Keratinocyte (primary cell): ENCODE results near the gene NLRP9. TPM values are rescaled to one million over a fixed set of nuclear protein-coding genes. Genes with fewer than 3 reads are reported as not detected.

Experiments
- DNase-seq: peaks from one replicate; pipeline ENCODE4 v3.0.0-alpha.2; 2011; ENCODE audit warnings: low read depth, missing footprints, low spot score
- FAIRE-seq: peaks from 2 replicates; lab custom pipeline; 2011; peaks lifted over from hg19 to GRCh38; lab: Jason Lieb, UNC
- H2AFZ ChIP-seq: 2 replicates; pipeline ENCODE4 v1.6.0; 2012; ENCODE audit warnings: low read length, control low read depth, inconsistent platforms; ENCODE audit not compliant: control insufficient read depth
- H3K27ac ChIP-seq: 2 replicates; pipeline ENCODE4 v1.5.1; 2011; ENCODE audit warnings: low read length; ENCODE audit not compliant: control insufficient read depth, insufficient read depth
- H3K27me3 ChIP-seq: 3 replicates; pipeline ENCODE4 v1.6.0; 2011; ENCODE audit warnings: low read length; ENCODE audit not compliant: control insufficient read depth, insufficient read depth; ENCODE audit errors: extremely low read depth
- H3K36me3 ChIP-seq, 2 experiments: 2 replicates in 1 of 2; 3 replicates in 1 of 2; pipeline ENCODE4 v1.5.1; 2011; ENCODE audit warnings: low read length in 2 of 2, mild to moderate bottlenecking in 1 of 2; ENCODE audit not compliant: control insufficient read depth in 2 of 2, insufficient read depth in 2 of 2; ENCODE audit errors: extremely low read depth in 1 of 2
- H3K4me1 ChIP-seq: 3 replicates; pipeline ENCODE4 v1.5.1; 2011; ENCODE audit warnings: low read length; ENCODE audit not compliant: control insufficient read depth, insufficient read depth; ENCODE audit errors: extremely low read depth
- H3K4me2 ChIP-seq: 3 replicates; pipeline ENCODE4 v1.6.0; 2011; ENCODE audit warnings: low read depth, low read length; ENCODE audit not compliant: control insufficient read depth, insufficient read depth; ENCODE audit errors: extremely low read depth
- H3K4me3 ChIP-seq, 3 experiments: fragments of 200-600 bp in 1 of 3; sonication (generic) in 1 of 3; 2 replicates in 2 of 3; 3 replicates in 1 of 3; pipeline ENCODE4 v1.5.1; 2011 to 2016; ENCODE audit warnings: low read length in 3 of 3, mild to moderate bottlenecking in 3 of 3, control low read depth in 2 of 3, inconsistent platforms in 1 of 3, low read depth in 1 of 3, mixed read lengths in 1 of 3, mixed run types in 1 of 3, moderate library complexity in 1 of 3; ENCODE audit not compliant: control insufficient read depth in 2 of 3, insufficient read depth in 2 of 3; ENCODE audit errors: extremely low read depth in 1 of 3
- H3K79me2 ChIP-seq: 2 replicates; pipeline ENCODE4 v1.6.0; 2012; ENCODE audit warnings: low read length; ENCODE audit not compliant: control insufficient read depth, insufficient read depth
- H3K9ac ChIP-seq: 3 replicates; pipeline ENCODE4 v1.6.0; 2011; ENCODE audit warnings: low read length; ENCODE audit not compliant: control insufficient read depth, insufficient read depth; ENCODE audit errors: extremely low read depth
- H3K9me1 ChIP-seq: 3 replicates; pipeline ENCODE4 v1.6.0; 2011; ENCODE audit warnings: low read length; ENCODE audit not compliant: control insufficient read depth, insufficient read depth; ENCODE audit errors: extremely low read depth
- H3K9me3 ChIP-seq: 2 replicates; pipeline ENCODE4 v1.5.1; 2012; ENCODE audit warnings: low read depth, low read length; ENCODE audit not compliant: control insufficient read depth
- H4K20me1 ChIP-seq: 3 replicates; pipeline ENCODE4 v1.6.0; 2011; ENCODE audit warnings: low read length; ENCODE audit not compliant: control insufficient read depth, insufficient read depth; ENCODE audit errors: extremely low read depth
- CTCF ChIP-seq, 3 experiments: IDR thresholded peaks in 1 of 3; conservative IDR thresholded peaks in 1 of 3; optimal IDR thresholded peaks in 1 of 3; 2 replicates in 2 of 3; 3 replicates in 1 of 3; pipeline versions ENCODE3 to v1.5.1; 2011; ENCODE audit warnings: low read length in 3 of 3, mild to moderate bottlenecking in 3 of 3, moderate library complexity in 2 of 3, control low read depth in 1 of 3, inconsistent platforms in 1 of 3; ENCODE audit not compliant: insufficient read depth in 2 of 3; ENCODE audit errors: extremely low read depth in 1 of 3
- EZH2 ChIP-seq: IDR thresholded peaks from one replicate; pipeline ENCODE4 v1.6.1; 2012; ENCODE audit warnings: inconsistent platforms, mild to moderate bottlenecking, low read length, moderate library complexity
- dilution Hi-C: fragments of 300-500 bp; cut with MboI; formaldehyde crosslinking; loops from one replicate; pipeline ENCODE4 v1.7.0; 2020; ENCODE audit warnings: low sequenced_read_pairs; ENCODE audit not compliant: extremely low pct_ligation_motif_present
- polyA plus RNA-seq, 5 experiments: library from polyadenylated mRNA; depleted of rRNA in 3 of 5; stranded (reverse) in 3 of 5; stranded (forward) in 1 of 5; unstranded in 1 of 5; fragments of >200 nt; gene quantifications; 1 replicate in 1 of 5; 2 replicates in 3 of 5; 3 replicates in 1 of 5; pipeline versions ENCODE4 v1.2.1 to v1.2.3, GENCODE V29; 2011 to 2012; ENCODE audit warnings: missing spikeins in 2 of 5, low read depth in 1 of 5, low replicate concordance in 1 of 5

The NLRP9 gene
- polyA plus RNA-seq, 1 donor (not counting 4 experiments of a cell fraction or from before 2014, with no cell fraction given) = not detected

- H3K4me2 ChIP-seq = no peak overlapping the region
- no peaks in the 10 kb centered on the region for H4K20me1 ChIP-seq
- no peaks in the 10 kb centered on the region for H3K4me1 ChIP-seq
- DNase-seq = no peak
- H3K9me3 ChIP-seq = no peaks in the 10 kb centered on the region
- H3K9ac ChIP-seq = no peak overlapping the region
- H3K9me1 ChIP-seq = no peaks in the 10 kb centered on the region
- H3K79me2 ChIP-seq = no peaks in the 10 kb centered on the region
- H3K4me3 ChIP-seq = no peak overlapping the region
- dilution Hi-C loops = no loop called here
- TF ChIP-seq CTCF (optimal IDR thresholded peaks at IDR 0.05 in 1 of 3, IDR thresholded peaks at IDR 0.05 in 1 of 3, conservative IDR thresholded peaks at IDR 0.05 in 1 of 3; ENCODE audit: extremely low read depth in 1 of 3, insufficient read depth in 2 of 3, low read length in 3 of 3) (no peak), EZH2 (no peak)
- FAIRE-seq = no peak
- H3K36me3 ChIP-seq = no peaks in the 10 kb centered on the region
- no peaks in the 10 kb centered on the region for H3K27me3 ChIP-seq
- no peak overlapping the region for H3K27ac ChIP-seq
- no peak overlapping the region for H2AFZ ChIP-seq
Observed at GRCh38 chr19:55723491-55723890, 14.7 kb downstream of the NLRP9 start.

GRCh38 chr19:55720801-55721200, 17.4 kb downstream of the NLRP9 start:
- Histone ChIP-seq H3K4me3 (no peak overlapping the region), H3K9me3 (peaks cover 1% of the 10 kb centered on the region), H3K4me1 (no peaks in the 10 kb centered on the region), H3K36me3 (no peaks in the 10 kb centered on the region), H3K4me2 (no peak overlapping the region), H3K27ac (no peak overlapping the region), H3K79me2 (no peaks in the 10 kb centered on the region), H3K27me3 (no peaks in the 10 kb centered on the region), H4K20me1 (no peaks in the 10 kb centered on the region), H2AFZ (no peak overlapping the region), H3K9ac (no peak overlapping the region), H3K9me1 (no peaks in the 10 kb centered on the region)
- DNase-seq (no peak), FAIRE-seq (no peak)
- TF ChIP-seq EZH2 = no peak
- TF ChIP-seq CTCF (optimal IDR thresholded peaks at IDR 0.05 in 1 of 3, IDR thresholded peaks at IDR 0.05 in 1 of 3, conservative IDR thresholded peaks at IDR 0.05 in 1 of 3; ENCODE audit: extremely low read depth in 1 of 3, insufficient read depth in 2 of 3, low read length in 3 of 3) = no peak
- dilution Hi-C loops = no loop called here
